GM21825 (cell line): Measurements from ENCODE around the gene C6orf120.

ENCODE experiments used
- ATAC-seq: cut with Tn5 transposase; IDR thresholded peaks from one replicate; pipeline ENCODE4 v1.9.1; 2021; ENCODE audit warnings: mild to moderate bottlenecking, moderate library complexity; ENCODE audit not compliant: unreplicated experiment

C6orf120 gene

DNA sequence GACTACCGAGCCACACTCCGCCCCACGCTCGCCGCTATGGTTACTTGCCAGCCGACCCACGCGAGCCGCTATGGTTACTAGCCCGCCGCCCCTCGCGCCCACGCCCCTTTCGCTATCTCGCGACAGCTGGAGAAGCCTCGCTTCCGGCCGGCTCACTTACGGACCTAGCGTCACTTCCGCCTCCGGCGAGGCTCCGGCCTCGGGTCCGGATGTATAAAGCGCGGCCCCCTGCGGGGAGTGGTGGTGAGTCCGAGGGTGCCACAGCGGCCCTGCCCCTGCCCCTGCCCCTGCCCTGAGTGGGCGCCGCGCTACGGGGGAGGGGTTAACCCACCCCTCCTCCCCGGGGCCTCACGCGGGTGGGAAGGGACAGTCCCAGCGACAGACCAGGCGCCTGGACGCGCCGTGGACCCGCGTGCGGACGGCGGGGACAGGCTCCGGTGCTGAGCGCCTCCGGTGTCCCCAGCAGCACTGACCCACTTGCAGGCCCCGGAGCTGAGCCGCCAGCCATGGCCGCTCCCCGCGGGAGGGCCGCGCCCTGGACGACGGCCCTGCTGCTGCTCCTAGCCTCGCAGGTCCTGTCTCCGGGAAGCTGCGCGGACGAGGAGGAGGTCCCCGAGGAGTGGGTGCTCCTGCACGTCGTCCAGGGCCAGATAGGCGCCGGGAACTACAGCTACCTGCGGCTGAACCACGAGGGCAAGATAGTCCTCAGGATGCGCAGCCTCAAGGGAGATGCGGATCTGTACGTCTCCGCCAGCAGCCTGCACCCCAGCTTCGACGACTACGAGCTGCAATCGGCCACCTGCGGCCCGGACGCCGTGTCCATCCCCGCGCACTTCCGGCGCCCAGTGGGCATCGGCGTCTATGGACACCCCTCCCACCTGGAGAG is at the start of gene C6orf120, which contains the start of gene WDR27:
TSS of gene C6orf120 (plus strand) at position 173 of the 886 bp plus-strand sequence. CDS start at position 507, 334 bp downstream.
TSS of gene WDR27 (minus strand) at position 76 of the 886 bp plus-strand sequence. CDS start 13,024 bp downstream, outside the sequence.
- peak; percentile 97 for ATAC-seq

DNA sequence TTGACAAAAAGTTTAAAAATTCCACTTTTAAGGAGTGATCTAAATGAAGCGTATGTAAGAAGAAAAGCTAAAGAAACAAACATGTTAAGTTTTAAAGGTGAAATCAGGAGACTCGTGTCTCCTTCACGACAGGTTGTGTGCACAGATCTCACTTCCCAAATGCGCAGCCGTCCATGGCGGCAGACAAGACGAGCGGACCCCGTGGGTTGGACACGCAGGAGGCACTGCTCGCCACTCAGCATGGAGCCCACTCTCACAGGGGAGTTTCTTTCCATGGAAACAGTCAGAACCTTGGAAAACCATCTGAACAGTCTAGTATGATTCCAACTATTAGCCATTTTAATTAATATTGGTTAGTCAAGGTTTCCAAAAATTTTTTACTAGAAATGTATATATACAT is 49.0 kb upstream of the C6orf120 start:
- ATAC-seq = no peak

GRCh38 chr6:169653691-169654090 is 48.2 kb upstream of the C6orf120 start:
- no peak for ATAC-seq

DNA sequence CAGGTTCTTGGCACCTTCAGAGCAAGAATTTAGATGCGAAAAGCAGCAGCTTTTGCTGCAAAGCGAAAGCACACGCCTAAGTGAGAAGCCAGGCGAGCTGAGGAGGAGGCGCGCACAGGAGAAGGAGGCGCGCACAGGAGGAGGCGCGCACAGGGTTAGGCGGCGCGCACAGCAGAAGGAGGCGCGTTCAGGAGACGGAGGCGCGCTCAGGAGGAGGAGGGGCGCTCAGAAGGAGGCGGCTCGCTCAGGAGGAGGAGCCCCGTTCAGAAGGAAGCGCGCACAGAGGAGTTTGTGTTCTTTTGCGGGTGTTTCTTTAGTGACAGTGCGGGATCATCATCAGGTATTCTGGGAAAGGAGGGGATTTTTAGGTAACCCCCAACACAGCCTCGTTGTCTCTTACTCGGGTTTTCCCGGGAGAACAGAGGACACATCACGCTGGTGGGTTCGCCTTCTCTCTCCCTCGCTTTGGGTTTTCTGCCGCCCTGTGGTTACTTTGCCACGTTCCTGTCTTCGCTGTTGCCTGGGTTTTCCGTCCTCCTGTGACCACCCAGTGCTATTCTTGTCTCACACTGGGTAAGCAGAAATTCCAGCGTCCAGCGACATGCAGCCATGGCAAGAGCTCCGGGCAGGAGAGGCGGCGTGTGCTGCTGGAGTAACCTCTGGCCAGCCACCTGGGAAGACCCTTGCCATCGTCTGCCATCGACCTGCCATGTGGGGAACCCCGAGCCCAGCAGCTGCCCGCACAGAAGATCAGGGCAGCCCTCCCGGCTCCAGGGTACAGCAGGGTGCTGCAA is 47.1 kb upstream of the C6orf120 start:
- ATAC-seq = peak; percentile 89

- ATAC-seq = no peak
Observed at GRCh38 chr6:169656546-169657283, 45.2 kb upstream of the C6orf120 start.

DNA sequence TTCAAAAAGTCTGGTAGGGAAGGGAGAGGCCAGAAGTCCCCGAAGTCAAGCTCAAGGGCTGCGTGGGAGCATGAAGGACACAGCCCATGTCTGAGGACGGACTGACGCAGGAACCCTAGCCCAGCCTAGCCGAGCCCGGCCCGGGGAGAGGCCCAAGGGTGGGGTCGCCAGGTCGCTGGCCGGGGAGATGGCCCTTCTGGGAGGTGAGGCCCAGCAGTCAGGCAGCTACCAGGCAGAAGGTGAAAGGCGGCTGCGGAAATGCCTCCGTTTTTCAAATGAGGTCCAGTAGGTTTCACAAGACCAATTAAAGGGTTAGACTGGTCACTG is 44.7 kb upstream of the C6orf120 start:
- no peak for ATAC-seq

GRCh38 chr6:169659820-169660610 is 41.9 kb upstream of the C6orf120 start:
- no peak for ATAC-seq

- no peak for ATAC-seq
Observed at GRCh38 chr6:169660751-169661390, 41.1 kb upstream of the C6orf120 start.

DNA sequence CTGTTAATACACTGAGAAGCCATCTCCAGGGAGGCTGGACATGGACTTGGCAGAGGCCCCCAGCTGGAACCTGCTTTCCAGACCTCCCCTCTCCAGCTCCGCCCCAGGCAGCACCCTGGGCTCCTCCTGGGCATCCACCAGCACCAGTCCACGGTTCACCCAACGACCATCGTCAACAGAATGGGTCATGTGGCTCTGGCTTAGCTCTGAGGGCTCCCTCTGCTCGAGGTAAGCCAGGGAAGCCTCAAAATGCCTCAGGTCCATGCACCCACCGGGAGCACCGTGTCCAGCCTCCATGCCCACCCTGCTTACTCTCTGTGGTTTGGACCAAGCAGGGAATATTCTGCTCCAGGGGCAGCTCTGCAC is 40.6 kb upstream of the C6orf120 start:
- no peak for ATAC-seq

GRCh38 chr6:169663468-169663867 is 38.5 kb upstream of the C6orf120 start:
- no peak for ATAC-seq

DNA sequence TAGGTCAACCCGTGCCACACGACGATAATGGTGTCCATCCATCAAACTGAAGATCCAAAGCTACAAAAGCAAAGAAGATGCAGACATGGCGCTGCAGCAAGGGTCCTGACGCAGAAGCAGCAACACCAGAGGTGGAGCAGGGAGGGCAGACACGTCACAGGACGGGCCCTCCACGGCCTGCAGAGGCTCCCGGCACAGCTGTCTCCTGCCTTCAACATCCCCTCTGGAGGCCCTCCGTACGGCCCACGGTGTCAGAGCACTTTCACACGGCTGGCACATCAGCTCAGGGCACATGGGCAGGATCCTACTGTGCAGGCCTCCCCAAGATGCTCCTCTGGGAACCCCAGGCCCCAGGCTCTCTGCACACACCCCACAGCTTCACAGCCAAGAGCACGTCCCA is 37.7 kb upstream of the C6orf120 start:
- no peak for ATAC-seq

- ATAC-seq = no peak
Observed at GRCh38 chr6:169665289-169665688, 36.6 kb upstream of the C6orf120 start.

DNA sequence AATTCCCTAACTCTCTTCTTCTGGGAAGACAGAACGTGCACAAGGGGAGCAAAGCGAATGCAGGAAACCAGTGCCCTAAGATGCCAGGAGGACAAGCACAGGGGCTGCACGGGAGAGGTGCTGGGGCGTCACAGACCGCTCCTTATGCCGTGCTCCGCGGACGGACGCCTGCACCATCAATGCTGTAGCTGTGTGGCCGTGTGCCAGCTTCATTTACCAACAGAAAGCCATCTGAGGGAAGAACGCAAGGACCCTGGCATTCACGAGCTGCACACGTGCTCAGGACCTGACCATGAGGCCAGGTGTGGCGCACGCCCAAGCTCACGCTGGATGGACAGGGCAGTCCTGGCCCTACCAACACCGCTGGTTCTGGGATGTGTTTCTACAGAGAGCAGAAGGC is 35.5 kb upstream of the C6orf120 start:
- no peak for ATAC-seq

DNA sequence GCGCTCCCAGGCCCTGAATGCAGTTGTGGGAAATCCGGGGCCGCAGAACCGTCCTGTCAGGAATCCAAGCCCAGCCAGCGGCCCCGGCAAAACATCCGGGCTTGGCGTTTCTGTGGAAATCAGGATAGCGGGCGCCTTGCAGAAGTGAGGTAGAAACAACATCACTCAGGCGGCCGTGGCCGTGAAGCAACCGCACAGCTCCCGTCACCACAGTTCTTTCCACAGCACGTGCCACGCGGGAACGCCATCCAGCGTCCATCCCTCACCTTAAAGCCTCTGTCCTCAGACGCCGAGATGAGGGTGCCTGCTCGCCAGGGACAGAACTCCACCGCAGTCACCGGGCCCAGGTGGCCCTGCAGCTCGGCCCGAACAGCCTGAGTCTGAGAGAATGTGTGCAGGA is 34.2 kb upstream of the C6orf120 start:
- no peak for ATAC-seq

- no peak for ATAC-seq
Observed at GRCh38 chr6:169668203-169668847, 33.6 kb upstream of the C6orf120 start.

GRCh38 chr6:169669147-169669546 is 32.8 kb upstream of the C6orf120 start:
- ATAC-seq = no peak

GRCh38 chr6:169669889-169670288 is 32.0 kb upstream of the C6orf120 start:
- no peak for ATAC-seq

- no peak for ATAC-seq
Observed at GRCh38 chr6:169671563-169671962, 30.4 kb upstream of the C6orf120 start.

- no peak for ATAC-seq
Observed at GRCh38 chr6:169675011-169675410, 26.9 kb upstream of the C6orf120 start.
